MM.1S (cell line): ENCODE data around the gene SLFN12L.

Source experiments
- CTCF ChIP-seq: fragments of 300-600 bp; sonication (generic); IDR thresholded peaks from 2 replicates; pipeline ENCODE4 v1.5.1; 2016; ENCODE audit warnings: antibody characterized with exemption, low read length, mixed read lengths
- EZH2 ChIP-seq: fragments of 300-600 bp; sonication (generic); optimal IDR thresholded peaks from 2 replicates; pipeline ENCODE3; 2017; ENCODE audit warnings: low read depth, mild to moderate bottlenecking, antibody characterized with exemption, low read length, mixed read lengths
- EZH2phosphoT487 ChIP-seq: fragments of 300-600 bp; sonication (generic); IDR thresholded peaks from 2 replicates; pipeline ENCODE4 v1.6.1; 2018; ENCODE audit warnings: antibody characterized with exemption, low read length

- no peak for TF ChIP-seq EZH2phosphoT487
- no peak for TF ChIP-seq EZH2
- TF ChIP-seq CTCF, result no peak
Observed at GRCh38 chr17:35560703-35561102, 23.2 kb upstream of the SLFN12L start, which contains the start of gene SLFN14.
